ENCODE measurements around the gene CAPN10. TPM values are rescaled to one million over a fixed set of nuclear protein-coding genes. Genes with fewer than 3 reads are reported as not detected.
A peak's percentile ranks its signal among the peaks of the same experiment; 100 is the strongest.
"Not testable (repeated sequence)": the region's sequence is repeated elsewhere in the genome, so short reads cannot be mapped to it uniquely, and the experiment has no call there.

The CAPN10 gene
- total RNA-seq, 2 experiments from 2014 or later = 52.3 to 53.1 TPM

DNA sequence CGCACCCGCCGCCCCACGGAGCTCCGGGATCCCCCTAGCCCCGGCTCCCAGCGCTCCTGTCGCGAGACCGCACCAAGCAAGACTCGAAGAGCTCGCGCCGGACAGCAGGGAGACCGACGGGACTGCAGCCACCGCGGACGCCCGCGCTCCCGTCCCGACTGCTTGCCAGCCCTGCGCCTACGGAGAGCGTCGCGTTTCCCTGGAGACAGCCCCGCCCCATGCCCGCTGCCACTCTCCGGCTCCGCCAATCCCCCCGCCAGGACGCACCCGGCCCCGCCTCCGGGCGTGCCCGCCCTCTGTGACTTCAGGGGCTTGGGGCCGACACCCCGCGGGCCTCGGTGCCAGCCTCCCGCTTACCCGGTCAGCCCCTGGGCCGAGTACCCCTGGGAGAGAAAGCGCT lies 28.7 kb upstream of the CAPN10 start, which contains the start of gene ANKMY1:
TSS of gene ANKMY1 (minus strand) at position 181 of the 400 bp plus-strand sequence. CDS start 653 bp downstream, outside the sequence.
- H3K27me3 Mint-ChIP-seq = no peaks in the 10 kb centered on the region
- POLR2A ChIA-PET = interaction anchor here (3.1 kb wide), 1 partner anchor 9 kb away, joined by 19 read pairs; no protein-coding TSS in a partner anchor
- peaks cover 49% of the 10 kb centered on the region for H3K36me3 Mint-ChIP-seq (ENCODE audit: low read depth)

DNA sequence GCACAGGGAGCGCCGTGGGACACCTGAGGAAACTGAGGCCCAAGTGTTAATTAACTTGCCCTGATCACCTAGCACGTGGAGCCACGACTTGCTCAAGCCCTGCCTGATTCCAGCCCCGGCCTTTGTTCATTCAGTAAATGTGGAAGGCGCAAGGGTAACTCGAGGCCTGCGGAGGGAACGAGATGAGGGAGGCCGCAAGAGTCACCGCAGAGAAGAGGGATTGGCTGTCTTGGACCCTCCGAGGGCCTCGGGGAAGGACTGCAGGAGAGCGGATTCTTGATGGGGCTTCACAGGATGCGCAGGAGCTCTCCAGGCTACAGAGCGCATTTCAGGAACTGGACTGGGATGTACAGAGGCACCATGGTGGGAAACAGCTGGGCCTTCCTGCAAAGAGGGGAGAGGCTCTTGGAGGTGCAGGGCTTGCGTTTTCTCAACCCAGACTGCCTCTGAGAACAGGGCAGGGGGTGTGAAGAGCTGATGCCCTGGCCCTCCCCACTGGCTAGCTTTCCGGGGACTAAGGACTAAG lies 28.2 kb upstream of the CAPN10 start:
- no peaks in the 10 kb centered on the region for H3K27me3 Mint-ChIP-seq
- peaks cover 49% of the 10 kb centered on the region for H3K36me3 Mint-ChIP-seq (ENCODE audit: low read depth)
- CTCF ChIA-PET = interaction anchor here (1.1 to 2.4 kb wide), 2 partner anchors 8 to 44 kb away, joined by 4 to 22 read pairs; no protein-coding TSS in a partner anchor
- POLR2A ChIA-PET = interaction anchor here (3.1 kb wide), 1 partner anchor 8 kb away, joined by 19 read pairs; no protein-coding TSS in a partner anchor
- H3K4me3 Mint-ChIP-seq = peak overlapping the region; percentile 92
- peak overlapping the region; percentile 49 for H3K27ac Mint-ChIP-seq
- no peak for DNase-seq
- peaks cover 51% of the 10 kb centered on the region for H3K4me1 Mint-ChIP-seq
- no peaks in the 10 kb centered on the region for H3K9me3 Mint-ChIP-seq

More for the DNA sequence above, 28.7 kb upstream of the CAPN10 start, which contains the start of gene ANKMY1:
- DNase-seq = peak; percentile 68
- peak within 1 kb of the TSS; percentile 92 for H3K4me3 Mint-ChIP-seq
- CTCF ChIA-PET = interaction anchor here (1.1 to 2.4 kb wide), 4 partner anchors 8 to 44 kb away, joined by 4 to 22 read pairs (median 8); partner anchors contain the start of gene CAPN10
- no peaks in the 10 kb centered on the region for H3K9me3 Mint-ChIP-seq
- peak within 1 kb of the TSS; percentile 49 for H3K27ac Mint-ChIP-seq
- H3K4me1 Mint-ChIP-seq = peaks cover 46% of the 10 kb centered on the region

DNA sequence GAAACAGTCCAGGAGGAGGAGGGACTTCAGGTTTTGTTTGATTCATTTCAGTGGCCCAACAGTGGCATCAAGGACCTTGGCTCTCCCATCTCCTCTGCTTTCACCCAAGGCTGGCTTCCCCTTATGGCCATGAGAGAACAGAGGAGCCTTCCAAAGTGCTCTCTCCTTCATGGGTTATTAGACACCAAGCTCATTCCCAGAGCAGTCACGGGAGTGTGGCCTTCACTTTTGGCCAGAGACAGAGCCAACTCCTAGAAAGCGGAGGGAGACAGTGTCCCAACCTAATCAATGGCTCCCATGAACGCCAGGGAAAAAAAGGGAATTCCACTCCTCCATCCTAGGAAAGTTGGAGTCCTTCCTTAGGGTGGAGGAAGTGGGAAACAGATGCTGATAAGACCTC lies 27.2 kb upstream of the CAPN10 start:
- POLR2A ChIA-PET = interaction anchor here (1.0 to 2.8 kb wide), 5 partner anchors 13 to 590 kb away, joined by 3 to 22 read pairs (median 5); partner anchors contain the start of genes CAPN10 and PASK
- DNase-seq = no peak
- Mint-ChIP-seq H3K27me3 (no peaks in the 10 kb centered on the region), H3K4me1 (peaks cover 61% of the 10 kb centered on the region), H3K4me3 (peak overlapping the region; percentile 92), H3K27ac (peak overlapping the region; percentile 78), H3K9me3 (no peaks in the 10 kb centered on the region), H3K36me3 (ENCODE audit: low read depth) (peaks cover 52% of the 10 kb centered on the region)
- CTCF ChIA-PET = interaction anchor here (1.2 kb wide), 1 partner anchor 45 kb away, joined by 4 read pairs; no protein-coding TSS in a partner anchor

DNA sequence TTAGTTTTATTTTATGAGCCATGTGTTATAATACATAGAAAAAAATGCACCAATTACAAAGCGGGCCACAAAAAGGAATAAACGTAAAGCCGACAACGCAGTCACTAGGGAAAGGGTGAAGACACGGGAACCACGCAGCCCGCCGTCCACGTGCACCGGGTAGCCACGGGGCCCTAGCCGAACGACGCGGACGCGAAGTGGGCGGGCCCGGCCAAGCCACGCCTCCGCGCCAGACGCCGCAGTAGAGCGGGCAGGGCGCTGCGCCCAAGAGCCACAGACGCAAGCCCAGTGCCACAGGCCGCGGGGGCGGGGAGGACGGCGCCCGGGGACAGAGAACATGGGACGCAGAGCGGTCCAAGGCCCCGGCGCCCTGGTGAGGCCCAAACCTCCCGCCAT lies 26.5 kb upstream of the CAPN10 start, which contains the start of gene DUSP28:
TSS of gene DUSP28 (plus strand) at position 274 of the 396 bp plus-strand sequence. CDS start 328 bp downstream, outside the sequence.
- peaks cover 69% of the 10 kb centered on the region for H3K4me1 Mint-ChIP-seq

DNA sequence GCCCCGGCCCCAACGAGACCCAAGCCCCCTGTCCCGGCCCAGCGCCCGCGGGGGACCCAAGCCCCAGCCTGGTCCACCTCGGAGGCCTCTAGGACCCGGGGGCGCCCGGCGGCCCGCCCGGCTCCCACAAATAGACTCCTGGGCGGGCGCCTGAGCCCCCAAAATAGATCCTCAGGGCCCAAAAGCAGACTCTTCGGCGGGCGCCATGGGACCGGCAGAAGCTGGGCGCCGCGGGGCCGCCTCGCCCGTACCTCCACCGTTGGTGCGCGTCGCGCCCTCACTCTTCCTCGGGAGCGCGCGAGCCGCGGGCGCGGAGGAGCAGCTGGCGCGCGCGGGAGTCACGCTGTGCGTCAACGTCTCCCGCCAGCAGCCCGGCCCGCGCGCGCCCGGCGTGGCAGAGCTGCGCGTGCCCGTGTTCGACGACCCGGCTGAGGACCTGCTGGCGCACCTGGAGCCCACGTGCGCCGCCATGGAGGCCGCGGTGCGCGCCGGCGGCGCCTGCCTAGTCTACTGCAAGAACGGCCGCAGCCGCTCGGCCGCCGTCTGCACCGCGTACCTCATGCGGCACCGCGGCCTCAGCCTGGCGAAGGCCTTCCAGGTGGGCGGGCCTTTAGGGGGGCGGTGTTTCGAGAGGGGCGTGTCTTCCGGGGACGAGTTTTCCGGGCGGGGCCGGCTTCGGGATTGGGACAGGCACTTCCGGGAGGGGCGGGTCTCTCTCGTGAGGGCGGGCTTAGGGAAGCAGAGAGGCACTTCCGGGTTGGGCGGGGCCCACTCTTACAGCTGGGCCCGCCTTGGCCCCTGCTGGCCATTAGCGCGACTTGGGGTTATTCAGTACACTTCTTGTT lies 25.8 kb upstream of the CAPN10 start:
- H3K36me3 Mint-ChIP-seq (ENCODE audit: low read depth) = peaks cover 61% of the 10 kb centered on the region
- H3K9me3 Mint-ChIP-seq = no peaks in the 10 kb centered on the region
- POLR2A ChIA-PET = interaction anchor here (0.7 to 2.8 kb wide), 17 partner anchors 8 to 1143 kb away, joined by 3 to 74 read pairs (median 5); partner anchors contain the start of genes CAPN10, GPR35, HDLBP and PASK
- peak overlapping the region; percentile 92 for H3K4me3 Mint-ChIP-seq
- peaks cover 75% of the 10 kb centered on the region for H3K4me1 Mint-ChIP-seq
- peak overlapping the region; percentile 87 for H3K27ac Mint-ChIP-seq
- CTCF ChIA-PET = interaction anchor here (1.4 to 2.4 kb wide), 5 partner anchors 19 to 61 kb away, joined by 3 to 13 read pairs (median 8); partner anchors contain the start of gene CAPN10
- peak; percentile 100 for DNase-seq
- H3K27me3 Mint-ChIP-seq = no peaks in the 10 kb centered on the region

More for the DNA sequence above, 26.5 kb upstream of the CAPN10 start, which contains the start of gene DUSP28:
- peak; percentile 92 for DNase-seq
- H3K9me3 Mint-ChIP-seq = no peaks in the 10 kb centered on the region
- H3K27me3 Mint-ChIP-seq = no peaks in the 10 kb centered on the region
- H3K36me3 Mint-ChIP-seq (ENCODE audit: low read depth) = peaks cover 57% of the 10 kb centered on the region
- peak within 1 kb of the TSS; percentile 87 for H3K27ac Mint-ChIP-seq
- H3K4me3 Mint-ChIP-seq = peak within 1 kb of the TSS; percentile 92
- CTCF ChIA-PET = interaction anchor here (1.2 to 2.4 kb wide), 6 partner anchors 20 to 62 kb away, joined by 3 to 13 read pairs (median 7); partner anchors contain the start of gene CAPN10
- POLR2A ChIA-PET = interaction anchor here (0.7 to 2.8 kb wide), 13 partner anchors 9 to 1143 kb away, joined by 3 to 74 read pairs (median 7); partner anchors contain the start of genes CAPN10, GPR35, PASK and RNPEPL1

DNA sequence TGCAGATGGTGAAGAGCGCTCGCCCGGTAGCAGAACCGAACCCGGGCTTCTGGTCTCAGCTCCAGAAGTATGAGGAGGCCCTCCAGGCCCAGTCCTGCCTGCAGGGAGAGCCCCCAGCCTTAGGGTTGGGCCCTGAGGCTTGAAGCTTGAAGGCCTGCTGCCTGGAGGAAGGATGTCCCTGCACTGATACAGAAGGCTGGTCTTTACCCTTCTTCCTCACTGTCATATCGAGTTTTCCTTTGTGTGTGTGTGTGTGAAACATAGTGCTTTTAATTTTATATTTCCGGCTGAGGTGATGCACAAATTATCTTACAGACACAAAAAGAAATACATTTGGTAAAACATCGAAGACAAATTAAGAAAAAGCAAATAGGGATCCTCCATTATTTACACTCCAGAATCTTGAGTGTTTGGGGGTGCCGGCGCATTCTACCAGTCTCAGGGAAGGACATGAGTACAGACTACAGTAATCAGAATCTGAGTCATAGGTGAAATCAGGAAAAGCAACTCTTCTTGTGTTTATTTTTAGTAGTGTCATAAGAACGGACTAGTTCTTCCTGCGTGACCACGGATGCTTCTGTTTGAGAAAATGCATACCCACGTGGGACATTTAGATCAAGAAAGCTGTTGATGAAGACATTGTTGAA lies 25.1 kb upstream of the CAPN10 start:
- DNase-seq = peak; percentile 34
- Mint-ChIP-seq H3K27ac (peak overlapping the region; percentile 87), H3K4me3 (peak overlapping the region; percentile 92), H3K9me3 (no peaks in the 10 kb centered on the region), H3K36me3 (ENCODE audit: low read depth) (peaks cover 62% of the 10 kb centered on the region), H3K27me3 (no peaks in the 10 kb centered on the region), H3K4me1 (peaks cover 75% of the 10 kb centered on the region)
- ChIA-PET CTCF (interaction anchor here (1.4 to 2.4 kb wide), 5 partner anchors 18 to 60 kb away, joined by 3 to 13 read pairs (median 8); partner anchors contain the start of gene CAPN10), POLR2A (interaction anchor here (0.8 to 2.8 kb wide), 14 partner anchors 7 to 754 kb away, joined by 3 to 74 read pairs (median 6); partner anchors contain the start of genes CAPN10, GPR35, HDLBP and PASK)

DNA sequence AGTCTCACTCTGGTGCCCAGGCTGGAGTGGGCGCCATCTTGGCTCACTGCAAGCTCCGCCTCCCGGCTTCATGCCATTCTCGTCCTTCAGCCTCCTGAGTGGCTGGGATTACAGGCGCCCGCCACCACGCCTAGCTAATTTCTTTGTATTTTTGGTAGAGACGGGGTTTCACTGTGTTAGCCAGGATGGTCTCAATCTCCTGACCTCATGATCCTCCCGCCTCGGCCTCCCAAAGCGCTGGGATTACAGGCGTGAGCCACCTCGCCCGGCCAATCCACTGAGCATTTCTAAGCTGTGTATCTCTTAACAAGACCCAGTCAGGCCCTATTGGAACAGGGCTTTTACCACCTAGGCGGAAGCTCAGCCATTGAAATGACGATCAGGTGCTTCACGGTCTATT lies 23.3 kb upstream of the CAPN10 start:
- not testable (repeated sequence) for H3K27me3 Mint-ChIP-seq, DNase-seq, H3K9me3 Mint-ChIP-seq
- Mint-ChIP-seq H3K4me3 (peak overlapping the region; percentile 94), H3K36me3 (ENCODE audit: low read depth) (peaks cover 59% of the 10 kb centered on the region), H3K27ac (peak overlapping the region; percentile 87), H3K4me1 (peaks cover 70% of the 10 kb centered on the region)
- ChIA-PET POLR2A (interaction anchor here (5.0 to 5.1 kb wide), 2 partner anchors 17 to 23 kb away, joined by 65 to 127 read pairs; partner anchors contain the start of gene CAPN10), CTCF (interaction anchor here (0.6 to 4.6 kb wide), 3 partner anchors 23 to 516 kb away, joined by 3 to 49 read pairs (median 5); partner anchors contain the start of gene CAPN10)

DNA sequence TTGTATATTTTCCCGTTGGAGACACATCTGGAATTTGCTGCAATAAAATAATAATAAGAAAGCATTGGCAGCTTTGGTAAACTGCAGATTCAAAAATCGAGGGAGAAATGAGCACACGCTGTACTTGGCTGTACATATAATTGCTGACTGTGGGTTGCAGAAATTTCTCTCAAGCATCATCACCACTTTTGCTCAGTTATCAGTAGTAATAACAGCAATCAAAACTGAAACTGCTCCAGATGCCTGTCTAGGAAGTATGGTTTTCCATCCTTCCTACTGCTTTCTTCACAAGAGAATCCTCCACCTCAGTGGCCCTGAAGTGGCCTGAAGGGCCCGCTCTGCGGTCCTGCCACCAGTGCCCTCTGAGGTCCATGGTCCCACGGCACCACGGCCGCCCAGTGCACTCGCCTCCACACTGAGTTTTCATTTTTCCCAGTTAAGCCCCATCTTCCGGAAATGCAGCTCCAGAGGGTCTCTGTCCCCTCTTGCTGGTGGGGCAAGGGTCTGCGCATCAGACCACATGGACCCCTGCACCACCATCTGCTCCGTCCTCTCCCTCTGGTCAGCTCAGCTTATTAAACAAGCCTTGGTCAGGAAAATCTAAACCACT lies 22.5 kb upstream of the CAPN10 start:
- CTCF ChIA-PET = interaction anchor here (0.7 to 4.6 kb wide), 5 partner anchors 7 to 58 kb away, joined by 3 to 98 read pairs (median 49); partner anchors contain the start of genes ANKMY1 and CAPN10
- POLR2A ChIA-PET = interaction anchor here (0.7 to 5.1 kb wide), 3 partner anchors 16 to 49 kb away, joined by 3 to 127 read pairs (median 65); partner anchors contain the start of gene CAPN10
- Mint-ChIP-seq H3K27me3 (no peaks in the 10 kb centered on the region), H3K36me3 (ENCODE audit: low read depth) (peaks cover 52% of the 10 kb centered on the region), H3K9me3 (no peaks in the 10 kb centered on the region), H3K4me1 (peaks cover 61% of the 10 kb centered on the region), H3K4me3 (peak overlapping the region; percentile 94), H3K27ac (peak overlapping the region; percentile 97)
- DNase-seq = no peak

DNA sequence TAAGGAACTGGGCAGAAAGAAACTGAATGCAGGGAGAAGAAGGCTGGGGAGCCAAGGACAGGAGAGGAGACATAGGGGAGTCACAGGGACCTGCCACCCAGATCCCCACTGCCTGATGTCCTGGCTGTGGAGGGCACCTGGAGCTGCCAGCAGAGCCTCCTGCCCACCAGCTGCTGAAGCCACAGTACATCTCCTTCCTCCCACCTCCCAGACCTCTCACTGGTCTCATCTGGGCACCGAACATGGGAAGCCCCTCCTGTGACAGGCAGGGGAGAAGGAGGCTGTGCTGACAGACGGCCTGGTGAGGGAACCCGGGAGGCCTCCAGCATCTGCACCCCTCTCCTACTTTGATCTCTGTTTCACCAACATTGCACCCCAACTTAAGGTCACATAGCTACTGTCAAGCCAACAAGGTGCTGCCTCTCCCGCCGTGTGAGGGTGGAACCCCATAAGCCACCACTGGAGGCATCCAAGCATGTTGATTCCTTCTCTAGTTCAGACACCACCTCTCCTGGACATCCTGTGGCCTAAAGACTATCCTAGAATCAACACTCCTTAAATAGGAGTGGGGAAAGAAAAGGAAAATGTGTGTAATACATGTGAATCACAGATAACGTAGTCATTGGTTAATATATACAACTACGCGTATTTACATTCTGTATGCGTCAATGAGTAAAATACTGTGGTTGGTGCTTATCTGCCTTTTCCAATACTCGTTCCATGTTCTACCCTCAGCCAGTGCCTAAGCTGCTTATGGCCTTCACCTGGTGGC lies 21.8 kb upstream of the CAPN10 start:
- POLR2A ChIA-PET = interaction anchor here (0.7 to 5.1 kb wide), 13 partner anchors 7 to 1122 kb away, joined by 3 to 127 read pairs (median 6); partner anchors contain the start of genes ANKMY1, CAPN10 and DTYMK
- DNase-seq = peak; percentile 62
- Mint-ChIP-seq H3K27me3 (no peaks in the 10 kb centered on the region), H3K36me3 (ENCODE audit: low read depth) (peaks cover 53% of the 10 kb centered on the region), H3K4me3 (peak overlapping the region; percentile 94), H3K9me3 (no peaks in the 10 kb centered on the region), H3K27ac (peak overlapping the region; percentile 97), H3K4me1 (peaks cover 61% of the 10 kb centered on the region)
- CTCF ChIA-PET = interaction anchor here (0.7 to 4.6 kb wide), 7 partner anchors 8 to 57 kb away, joined by 3 to 98 read pairs (median 22); partner anchors contain the start of genes ANKMY1 and CAPN10

DNA sequence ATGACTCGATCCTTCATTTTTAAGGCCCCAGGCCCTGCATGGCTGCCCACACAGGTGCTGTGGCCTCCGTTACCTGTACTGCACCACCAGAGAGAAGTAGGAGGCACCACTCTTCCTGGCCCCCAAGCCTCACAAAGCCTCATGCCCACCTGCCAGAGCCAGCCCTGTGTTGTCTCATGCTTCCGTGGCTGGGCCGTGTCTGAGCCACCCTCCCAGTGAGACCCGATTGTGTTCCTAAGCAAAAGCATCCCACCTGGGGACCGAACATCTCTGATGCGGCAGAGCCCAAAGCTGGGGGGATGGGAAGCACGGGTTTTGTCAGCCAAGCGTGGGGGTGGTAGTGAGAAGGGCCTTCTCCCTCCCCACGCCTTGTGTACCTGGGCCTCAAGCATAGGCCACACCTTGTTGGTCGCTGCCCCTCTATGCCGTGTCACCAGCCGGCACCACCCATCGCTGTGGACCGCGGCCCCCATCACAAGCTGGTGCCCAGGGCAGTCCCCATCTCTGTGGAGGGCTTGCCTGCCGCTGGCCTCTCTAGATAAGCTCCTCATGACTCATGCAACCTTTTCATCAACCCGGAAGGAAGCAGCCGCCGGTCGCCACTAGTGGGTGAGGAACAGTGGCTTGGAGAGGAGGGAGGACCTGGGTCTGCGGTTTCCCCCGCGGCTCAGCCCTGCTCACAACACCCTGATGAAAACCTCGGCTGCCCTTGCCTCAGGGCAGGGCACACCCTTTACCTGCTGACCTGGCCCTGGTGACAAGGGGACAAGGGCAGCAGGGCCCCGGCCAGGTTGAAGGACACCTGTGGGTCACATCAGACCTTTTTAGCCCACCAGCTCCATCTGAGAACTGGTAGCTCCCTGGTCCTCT lies 21.0 kb upstream of the CAPN10 start:
- peak; percentile 96 for DNase-seq
- Mint-ChIP-seq H3K27me3 (no peaks in the 10 kb centered on the region), H3K9me3 (no peaks in the 10 kb centered on the region), H3K4me3 (peak overlapping the region; percentile 94), H3K36me3 (ENCODE audit: low read depth) (peaks cover 57% of the 10 kb centered on the region), H3K4me1 (peaks cover 66% of the 10 kb centered on the region), H3K27ac (peak overlapping the region; percentile 97)
- ChIA-PET POLR2A (interaction anchor here (0.9 to 5.1 kb wide), 19 partner anchors 8 to 1121 kb away, joined by 3 to 127 read pairs (median 6); partner anchors contain the start of genes ANKMY1, CAPN10, DTYMK and GPR35), CTCF (interaction anchor here (0.8 to 4.6 kb wide), 16 partner anchors 9 to 751 kb away, joined by 3 to 98 read pairs (median 8); partner anchors contain the start of genes ANKMY1, CAPN10 and GPR35)
